Trophoblast cell (in vitro differentiated cells and primary cell): ENCODE results near the gene MFSD6.
A peak's percentile ranks its signal among the peaks of the same experiment; 100 is the strongest.
"Not testable (repeated sequence)": the region's sequence is repeated elsewhere in the genome, so short reads cannot be mapped to it uniquely, and the experiment has no call there.

Source experiments
- DNase-seq, 2 donors: peaks; one replicate each; pipeline ENCODE4 v3.0.0-alpha.2; 2016
- H2AFZ ChIP-seq: 2 replicates; pipeline ENCODE4 v1.6.1; 2013; ENCODE audit warnings: low read length, moderate library complexity, mild to moderate bottlenecking; ENCODE audit not compliant: insufficient read depth, poor library complexity
- H2AK5ac ChIP-seq: 2 replicates; pipeline ENCODE4 v1.6.1; 2013; ENCODE audit warnings: mild to moderate bottlenecking, low read length
- H2BK120ac ChIP-seq: 2 replicates; pipeline ENCODE4 v1.6.1; 2013; ENCODE audit warnings: low read length, mild to moderate bottlenecking, moderate library complexity; ENCODE audit not compliant: insufficient read depth, poor library complexity
- H2BK12ac ChIP-seq: 2 replicates; pipeline ENCODE4 v1.6.1; 2013; ENCODE audit warnings: mild to moderate bottlenecking, low read length, moderate library complexity
- H2BK5ac ChIP-seq: 2 replicates; pipeline ENCODE4 v1.6.1; 2013; ENCODE audit warnings: low read length, low read depth, moderate library complexity, mild to moderate bottlenecking; ENCODE audit not compliant: poor library complexity
- H3K14ac ChIP-seq: 2 replicates; pipeline ENCODE4 v1.6.1; 2013; ENCODE audit warnings: mild to moderate bottlenecking, low read length
- H3K18ac ChIP-seq: 2 replicates; pipeline ENCODE4 v1.6.1; 2013; ENCODE audit warnings: mild to moderate bottlenecking, low read length
- H3K23ac ChIP-seq: 2 replicates; pipeline ENCODE4 v1.6.1; 2013; ENCODE audit warnings: low read length
- H3K27ac ChIP-seq: 2 replicates; pipeline ENCODE4 v1.5.1; 2013; ENCODE audit warnings: low read depth, mild to moderate bottlenecking, inconsistent platforms, low read length, moderate library complexity
- H3K27me3 ChIP-seq: 2 replicates; pipeline ENCODE4 v1.6.1; 2013; ENCODE audit warnings: inconsistent platforms, mild to moderate bottlenecking, low read length, moderate library complexity; ENCODE audit not compliant: insufficient read depth
- H3K36me3 ChIP-seq, 2 experiments: 1 replicate in 1 of 2; 2 replicates in 1 of 2; pipeline ENCODE4 v1.6.1; 2013; ENCODE audit warnings: low read length in 2 of 2, mild to moderate bottlenecking in 2 of 2, moderate library complexity in 1 of 2; ENCODE audit not compliant: insufficient read depth in 2 of 2, control insufficient read depth in 1 of 2
- H3K4ac ChIP-seq: 2 replicates; pipeline ENCODE4 v1.6.1; 2013; ENCODE audit warnings: low read depth, mild to moderate bottlenecking, low read length, moderate library complexity
- H3K4me1 ChIP-seq, 2 experiments: 1 replicate in 1 of 2; 2 replicates in 1 of 2; pipeline ENCODE4 v1.6.1; 2013; ENCODE audit warnings: low read length in 2 of 2, mild to moderate bottlenecking in 2 of 2, moderate library complexity in 1 of 2; ENCODE audit not compliant: insufficient read depth in 2 of 2, control insufficient read depth in 1 of 2
- H3K4me2 ChIP-seq: 2 replicates; pipeline ENCODE4 v1.6.1; 2013; ENCODE audit warnings: inconsistent platforms, mild to moderate bottlenecking, low read length, moderate library complexity
- H3K4me3 ChIP-seq: 2 replicates; pipeline ENCODE4 v1.5.1; 2013; ENCODE audit warnings: mild to moderate bottlenecking, low read depth, low read length, inconsistent platforms
- H3K79me1 ChIP-seq: one replicate; pipeline ENCODE4 v1.6.1; 2013; ENCODE audit warnings: low read length
- H3K79me2 ChIP-seq: 2 replicates; pipeline ENCODE4 v1.6.1; 2013; ENCODE audit warnings: low read length, mild to moderate bottlenecking; ENCODE audit not compliant: control insufficient read depth, insufficient read depth, poor library complexity
- H3K9ac ChIP-seq: 2 replicates; pipeline ENCODE4 v1.6.1; 2013; ENCODE audit warnings: mild to moderate bottlenecking, low read length
- H3K9me3 ChIP-seq: 2 replicates; pipeline ENCODE4 v1.6.1; 2013; ENCODE audit warnings: low read depth, mild to moderate bottlenecking, control low read depth, inconsistent platforms, low read length; ENCODE audit not compliant: insufficient read depth
- H4K12ac ChIP-seq: 2 replicates; pipeline ENCODE4 v1.6.1; 2013; ENCODE audit warnings: low read depth, mild to moderate bottlenecking, low read length, moderate library complexity
- H4K8ac ChIP-seq: 2 replicates; pipeline ENCODE4 v1.6.1; 2013; ENCODE audit warnings: low read depth, mild to moderate bottlenecking, low read length, moderate library complexity
- H4K91ac ChIP-seq: one replicate; pipeline ENCODE4 v1.6.1; 2013; ENCODE audit warnings: low read depth, mild to moderate bottlenecking, low read length, moderate library complexity
- WGBS: extraction: QIAGEN DNeasy Blood & Tissue Kit; methylation state at CpG from one replicate; pipeline ENCODE4 v1.1.7; 2013; ENCODE audit warnings: missing lambda C conversion rate; ENCODE audit not compliant: insufficient read length, insufficient coverage; ENCODE audit errors: extremely low coverage; 5-methylcytosine and 5-hydroxymethylcytosine counted together

Gene MFSD6

DNA sequence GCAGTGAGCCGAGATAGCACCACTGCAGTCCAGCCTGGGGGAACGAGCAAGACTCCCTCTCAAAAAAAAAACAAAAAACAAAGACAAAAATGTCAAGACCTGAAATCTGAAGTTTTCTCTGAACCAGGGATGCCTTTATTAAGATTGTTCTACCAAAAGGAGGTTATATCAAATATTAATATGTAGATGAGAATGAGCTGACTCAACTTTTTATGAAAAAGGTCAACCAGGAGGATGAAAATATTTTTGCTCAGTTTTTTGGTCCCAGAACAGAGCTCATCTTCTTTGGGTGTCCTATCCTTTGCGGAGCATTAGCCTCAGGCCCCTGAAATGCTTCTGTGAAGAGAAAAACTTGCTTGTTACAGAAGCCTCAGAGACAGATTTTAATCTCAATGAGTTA lies 82.3 kb downstream of the MFSD6 start:
- Histone ChIP-seq H2BK120ac (no peak overlapping the region), H3K79me1 (no peaks in the 10 kb centered on the region), H3K14ac (no peak overlapping the region), H4K8ac (no peak overlapping the region), H3K36me3 (no peaks in the 10 kb centered on the region), H4K12ac (no peak overlapping the region), H3K4me2 (no peak overlapping the region), H3K18ac (no peak overlapping the region), H2AFZ (no peak overlapping the region), H3K79me2 (no peaks in the 10 kb centered on the region), H2AK5ac (no peak overlapping the region), H3K27ac (peak overlapping the region; percentile 47), H3K9me3 (no peaks in the 10 kb centered on the region), H3K4me3 (no peak overlapping the region), H3K9ac (no peak overlapping the region), H3K4ac (no peak overlapping the region), H3K23ac (no peak overlapping the region), H3K4me1 (peaks cover 0 to 3% of the 10 kb centered on the region in 2 experiments), H4K91ac (no peak overlapping the region), H2BK5ac (no peak overlapping the region), H2BK12ac (no peak overlapping the region), H3K27me3 (no peaks in the 10 kb centered on the region)
- DNase-seq: no peak
- no CpG with 5 or more reads among the region's 3 CpGs for WGBS

GRCh38 chr2:190493095-190493494 lies 84.9 kb downstream of the MFSD6 start:
- Histone ChIP-seq H4K91ac (no peak overlapping the region), H4K8ac (no peak overlapping the region), H3K9ac (no peak overlapping the region), H3K36me3 (no peaks in the 10 kb centered on the region), H3K27me3 (no peaks in the 10 kb centered on the region), H3K14ac (no peak overlapping the region), H3K79me2 (no peaks in the 10 kb centered on the region), H4K12ac (no peak overlapping the region), H2BK5ac (no peak overlapping the region), H3K18ac (no peak overlapping the region), H2AFZ (no peak overlapping the region), H3K23ac (no peak overlapping the region), H3K4me3 (no peak overlapping the region), H3K27ac (no peak overlapping the region), H3K79me1 (no peaks in the 10 kb centered on the region), H3K4me1 (peaks cover 0 to 6% of the 10 kb centered on the region in 2 experiments), H3K4ac (no peak overlapping the region), H3K4me2 (no peak overlapping the region), H2BK12ac (no peak overlapping the region), H2AK5ac (no peak overlapping the region), H3K9me3 (no peaks in the 10 kb centered on the region), H2BK120ac (no peak overlapping the region)
- WGBS: no CpG with 5 or more reads among the region's 2 CpGs
- DNase-seq: no peak

- H4K12ac ChIP-seq: not testable (repeated sequence)
Observed at GRCh38 chr2:190494600-190495227, 86.6 kb downstream of the MFSD6 start.

GRCh38 chr2:190497428-190497827 lies 89.3 kb downstream of the MFSD6 start:
- H2AFZ ChIP-seq: no peak overlapping the region
- H3K27me3 ChIP-seq: no peaks in the 10 kb centered on the region
- peaks cover 3% of the 10 kb centered on the region in 2 experiments for H3K4me1 ChIP-seq
- H3K23ac ChIP-seq: no peak overlapping the region
- H3K27ac ChIP-seq: no peak overlapping the region
- H3K4ac ChIP-seq: no peak overlapping the region
- no peak overlapping the region for H2BK5ac ChIP-seq
- no peak overlapping the region for H4K91ac ChIP-seq
- H3K14ac ChIP-seq: no peak overlapping the region
- H3K4me2 ChIP-seq: no peak overlapping the region
- no CpG with 5 or more reads among the region's 4 CpGs for WGBS
- H3K9ac ChIP-seq: no peak overlapping the region
- H3K36me3 ChIP-seq: no peaks in the 10 kb centered on the region
- H4K12ac ChIP-seq: no peak overlapping the region
- H3K79me2 ChIP-seq: no peaks in the 10 kb centered on the region
- H3K4me3 ChIP-seq: no peak overlapping the region
- H3K18ac ChIP-seq: no peak overlapping the region
- peak; percentile 70 to 92 for DNase-seq
- no peak overlapping the region for H2BK120ac ChIP-seq
- H3K9me3 ChIP-seq: no peaks in the 10 kb centered on the region
- H3K79me1 ChIP-seq: peaks cover 3% of the 10 kb centered on the region
- no peak overlapping the region for H2BK12ac ChIP-seq
- H2AK5ac ChIP-seq: no peak overlapping the region
- no peak overlapping the region for H4K8ac ChIP-seq

More at GRCh38 chr2:190494600-190495227, 86.6 kb downstream of the MFSD6 start:
- H2AK5ac ChIP-seq, H3K79me1 ChIP-seq, H3K14ac ChIP-seq, H3K79me2 ChIP-seq, H3K23ac ChIP-seq, H3K18ac ChIP-seq, H4K8ac ChIP-seq, H3K27me3 ChIP-seq, H3K27ac ChIP-seq, H2AFZ ChIP-seq, H3K36me3 ChIP-seq, H3K9ac ChIP-seq, H3K4me3 ChIP-seq, H3K4ac ChIP-seq, H3K4me2 ChIP-seq, DNase-seq, H4K91ac ChIP-seq, H2BK120ac ChIP-seq, H2BK12ac ChIP-seq, H3K4me1 ChIP-seq, H2BK5ac ChIP-seq, H3K9me3 ChIP-seq: not testable (repeated sequence)
- WGBS: no CpG with 5 or more reads among the region's 3 CpGs
